GM19395 (cell line): ENCODE results near the gene MAGI2.
"Not testable (repeated sequence)": the region's sequence is repeated elsewhere in the genome, so short reads cannot be mapped to it uniquely, and the experiment has no call there.

Experiments used
- ATAC-seq: cut with Tn5 transposase; IDR thresholded peaks from one replicate; pipeline ENCODE4 v1.9.1; 2021; ENCODE audit warnings: mild to moderate bottlenecking, moderate library complexity; ENCODE audit not compliant: unreplicated experiment

Gene MAGI2

DNA sequence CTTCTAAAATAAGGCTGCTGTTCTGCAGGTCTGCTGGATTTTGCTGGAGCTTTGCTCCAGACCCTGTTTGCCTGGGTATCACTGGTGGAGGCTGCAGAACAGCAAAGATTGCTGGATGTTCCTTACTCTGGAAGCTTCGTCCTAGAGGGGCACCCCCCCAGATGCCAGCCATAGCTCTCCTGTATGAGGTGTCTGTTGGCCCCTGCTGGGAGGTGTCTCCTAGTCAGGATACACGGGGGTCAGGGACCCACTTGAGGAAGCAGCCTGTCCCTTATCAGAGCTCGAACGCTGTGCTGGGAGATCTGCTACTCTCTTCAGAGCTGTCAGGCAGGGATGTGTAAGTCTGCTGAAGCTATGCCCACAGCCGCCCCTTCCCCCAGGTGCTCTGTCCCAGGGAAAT, 382.3 kb downstream of the MAGI2 start:
- ATAC-seq: not testable (repeated sequence)

DNA sequence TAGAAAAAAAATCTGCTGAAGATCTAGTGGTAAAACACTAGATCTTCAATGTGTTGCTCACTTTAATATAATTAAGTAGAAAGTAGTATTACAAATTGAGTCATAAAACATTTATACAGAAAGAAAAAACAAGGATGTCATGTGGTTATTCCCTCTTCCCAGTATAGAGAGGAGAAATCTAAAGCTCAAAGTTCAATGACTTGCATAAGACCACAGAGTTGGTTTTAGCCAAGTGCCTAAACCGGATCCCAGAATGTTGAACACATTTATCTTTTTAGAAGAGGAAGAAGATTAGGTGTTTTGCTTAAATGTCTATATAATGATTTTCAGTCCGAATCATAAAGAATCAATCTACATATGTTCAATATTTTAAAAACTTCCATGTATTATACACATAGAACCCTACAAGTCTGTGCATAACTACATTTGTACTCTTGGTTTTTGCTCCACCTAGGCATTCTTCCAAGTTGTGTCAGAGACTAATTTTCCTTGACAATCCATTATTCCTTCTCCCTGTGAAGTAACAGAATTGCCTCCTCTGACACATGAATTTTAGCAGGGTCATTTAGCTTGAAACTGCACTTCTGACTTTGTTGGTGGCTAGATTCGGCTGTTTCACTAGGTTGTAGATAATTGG, 389.2 kb downstream of the MAGI2 start:
- no peak for ATAC-seq

DNA sequence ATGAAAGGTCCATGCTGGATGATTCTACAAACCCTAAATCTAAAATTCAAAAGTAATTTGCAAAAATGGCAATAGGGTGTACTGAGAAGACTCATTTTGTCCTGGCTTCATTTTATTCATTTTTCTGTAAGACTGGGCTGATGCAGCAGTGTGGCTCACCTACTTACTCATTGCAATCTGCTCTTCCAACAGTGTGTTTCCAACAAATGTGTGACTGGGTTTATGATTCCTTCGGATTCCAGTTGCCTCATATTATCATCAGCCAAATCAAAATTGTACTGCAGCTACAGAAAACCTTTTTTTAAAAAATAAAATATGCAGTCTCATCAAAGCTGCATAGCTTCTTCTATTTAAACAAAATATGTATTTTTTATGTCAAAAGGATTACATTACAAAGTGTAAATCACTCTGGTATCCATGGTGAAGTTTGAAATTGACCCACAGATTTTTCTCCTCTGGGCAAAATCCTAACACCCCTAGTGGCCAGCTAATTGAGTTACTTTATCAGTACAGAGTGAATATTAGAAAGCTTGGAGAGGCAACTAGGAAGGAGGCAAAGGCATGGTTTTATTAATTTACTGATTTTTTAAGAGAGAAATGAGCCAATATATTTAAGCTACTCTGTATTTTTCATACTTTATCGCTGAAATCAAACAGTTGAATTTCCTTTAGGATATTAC, 390.3 kb downstream of the MAGI2 start:
- no peak for ATAC-seq

DNA sequence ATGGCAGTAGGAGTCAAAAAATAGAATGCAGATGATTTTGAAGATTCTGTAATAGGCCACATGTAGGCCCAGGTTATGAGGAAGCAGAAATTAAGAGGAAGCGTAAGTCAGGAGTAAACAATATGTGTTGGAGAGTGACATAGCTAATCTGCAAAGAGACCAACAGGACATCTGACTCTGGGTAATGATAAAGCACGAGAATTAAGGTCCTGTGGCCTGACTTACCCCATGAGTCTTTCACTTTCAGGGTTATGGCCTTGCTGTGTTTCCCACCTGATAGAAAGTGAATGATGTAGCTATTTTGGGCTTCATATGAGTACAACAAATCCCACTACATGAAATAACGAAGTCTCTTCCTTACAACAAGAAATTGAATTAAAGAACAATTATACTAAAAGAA, 393.0 kb downstream of the MAGI2 start:
- ATAC-seq: no peak

DNA sequence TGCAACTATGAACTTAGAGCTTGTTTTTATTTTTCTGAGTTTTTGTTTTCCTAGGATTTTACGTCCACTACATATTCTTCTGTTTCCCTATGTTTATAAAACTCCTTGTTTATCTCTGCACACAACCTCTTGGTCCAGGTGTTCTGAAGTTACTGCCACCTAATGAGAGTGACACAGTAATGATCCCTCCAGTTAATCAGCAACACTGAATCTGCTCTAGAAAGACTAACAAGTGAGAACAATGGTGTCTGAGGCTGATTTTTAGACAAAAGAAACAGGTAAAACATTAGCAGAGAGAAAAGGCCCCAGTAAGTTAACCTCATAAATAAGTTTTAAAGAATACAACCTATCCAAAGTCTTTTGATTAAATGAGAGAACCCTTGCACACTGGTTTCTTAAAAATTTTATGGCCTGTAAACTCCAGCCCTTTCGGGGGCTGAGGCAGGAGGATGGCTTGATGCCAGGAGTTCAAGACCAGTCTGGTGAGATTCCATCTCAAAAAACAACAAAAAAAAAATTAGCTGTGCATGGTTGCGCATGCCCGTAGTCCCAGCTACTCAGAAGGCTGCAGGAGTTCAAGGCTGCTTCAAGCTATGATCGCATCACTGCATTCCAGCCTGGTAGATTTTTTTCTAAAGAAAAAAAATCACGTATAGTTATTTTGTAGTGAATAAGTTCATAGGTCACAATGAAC, 397.6 kb downstream of the MAGI2 start:
- no peak for ATAC-seq

DNA sequence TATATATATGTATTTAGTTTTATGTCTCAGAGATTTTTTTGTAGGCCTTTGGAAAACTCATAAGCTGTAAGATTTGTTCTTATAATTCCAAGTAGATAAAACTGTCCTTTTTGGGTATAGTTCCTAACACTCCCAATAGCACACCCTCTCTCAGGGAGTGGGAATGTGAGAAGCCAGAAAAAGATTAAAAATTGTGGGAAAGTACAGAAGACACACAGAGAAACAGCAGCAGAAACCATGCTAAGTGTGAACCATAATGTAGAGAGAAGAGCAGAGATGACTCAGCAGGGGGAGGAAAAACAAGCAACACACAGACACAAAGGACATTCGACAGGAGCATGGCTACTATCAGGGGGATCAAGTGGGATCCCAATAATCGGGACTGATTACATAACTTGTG, 401.6 kb downstream of the MAGI2 start:
- no peak for ATAC-seq

DNA sequence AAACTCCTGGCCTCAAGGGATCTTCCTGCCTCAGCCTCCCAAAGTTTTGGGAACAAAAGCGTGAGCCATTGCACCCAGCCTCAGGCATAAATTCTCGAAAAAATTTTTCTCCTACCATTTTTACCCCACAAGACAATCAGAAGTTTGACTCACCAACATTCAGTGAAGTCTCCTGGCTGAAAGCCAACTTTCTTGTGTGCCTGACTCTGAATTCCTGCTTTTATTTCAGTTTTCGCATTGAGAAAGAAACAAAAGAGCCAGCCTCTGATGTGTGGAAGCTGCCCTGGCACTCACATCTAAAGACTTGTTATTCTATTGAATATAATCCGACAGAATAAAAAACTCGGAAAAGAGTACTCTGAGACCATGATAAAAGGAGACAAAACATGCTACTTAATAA, 402.9 kb downstream of the MAGI2 start:
- ATAC-seq: no peak

DNA sequence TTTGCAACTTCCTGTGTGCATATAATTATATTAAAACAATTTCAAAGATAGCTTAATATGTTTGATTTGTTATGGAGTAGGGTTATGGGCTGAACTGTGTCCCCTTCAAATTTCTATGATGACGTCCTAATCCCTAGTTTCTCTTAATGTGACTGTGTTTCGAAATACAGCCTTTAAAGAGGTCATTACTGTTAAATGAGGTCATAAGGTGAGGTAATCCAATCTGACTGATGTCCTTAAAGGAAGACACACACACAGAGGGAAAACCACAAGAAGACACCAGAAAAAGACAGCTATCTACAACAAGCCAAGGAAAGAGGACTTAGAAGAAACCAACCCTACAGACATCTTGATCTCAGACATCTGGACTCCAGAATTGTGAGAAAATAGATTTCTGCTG, 407.4 kb downstream of the MAGI2 start:
- ATAC-seq: no peak

DNA sequence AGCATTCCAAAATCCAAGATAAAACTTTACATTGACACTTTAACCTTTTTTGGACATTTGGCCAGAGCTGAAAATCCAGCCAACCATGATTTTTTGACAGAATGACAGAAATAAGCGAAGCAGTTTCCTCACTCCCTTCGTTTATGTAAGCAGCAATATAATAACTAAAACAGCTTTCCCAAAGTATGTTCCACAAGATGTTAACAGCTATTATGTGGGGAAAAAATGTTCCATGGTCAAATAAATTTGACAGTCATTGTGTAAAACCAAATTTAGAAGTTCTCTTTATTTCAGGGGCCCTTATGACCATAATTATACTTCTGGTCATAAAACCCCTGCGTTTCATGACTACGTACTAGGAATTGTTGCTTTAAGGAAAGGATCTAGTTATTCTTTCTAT, 416.5 kb downstream of the MAGI2 start:
- ATAC-seq: no peak

DNA sequence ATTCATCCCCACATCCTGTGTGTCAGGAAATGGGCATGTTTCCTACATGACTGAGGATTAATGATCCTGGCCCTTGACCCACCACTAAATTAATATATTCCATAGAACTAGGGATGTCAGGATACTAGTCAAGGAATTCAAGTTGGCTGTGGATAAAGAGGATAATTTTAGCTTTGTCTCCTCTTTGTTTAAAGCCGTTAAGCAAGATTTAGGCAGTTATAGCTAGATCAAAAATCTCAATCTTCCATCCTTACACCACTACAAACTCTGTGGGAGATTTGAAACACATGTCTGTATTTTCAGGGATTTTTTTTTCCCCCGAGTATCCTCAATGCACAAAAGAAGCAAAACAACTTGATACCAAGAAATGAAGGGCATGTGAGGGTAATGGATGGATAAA, 417.1 kb downstream of the MAGI2 start:
- no peak for ATAC-seq

DNA sequence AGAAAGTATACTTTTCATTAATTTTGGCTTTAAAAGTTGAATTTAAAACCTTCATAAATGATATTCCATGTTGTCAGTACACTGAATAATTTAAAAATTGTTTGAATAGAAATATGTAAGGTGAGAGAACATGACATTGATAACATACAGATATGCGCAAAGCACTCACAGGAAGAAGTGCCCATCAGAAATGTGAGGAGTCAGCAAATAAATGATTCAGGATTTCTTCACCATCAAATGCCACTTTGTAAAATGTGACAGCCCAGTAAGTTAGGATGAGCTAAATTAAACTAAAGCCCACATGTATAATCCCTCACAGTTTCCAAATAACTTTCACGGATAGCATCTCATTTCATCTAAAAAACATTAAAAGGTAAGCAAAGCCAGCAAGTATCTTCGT, 417.6 kb downstream of the MAGI2 start:
- ATAC-seq: no peak

DNA sequence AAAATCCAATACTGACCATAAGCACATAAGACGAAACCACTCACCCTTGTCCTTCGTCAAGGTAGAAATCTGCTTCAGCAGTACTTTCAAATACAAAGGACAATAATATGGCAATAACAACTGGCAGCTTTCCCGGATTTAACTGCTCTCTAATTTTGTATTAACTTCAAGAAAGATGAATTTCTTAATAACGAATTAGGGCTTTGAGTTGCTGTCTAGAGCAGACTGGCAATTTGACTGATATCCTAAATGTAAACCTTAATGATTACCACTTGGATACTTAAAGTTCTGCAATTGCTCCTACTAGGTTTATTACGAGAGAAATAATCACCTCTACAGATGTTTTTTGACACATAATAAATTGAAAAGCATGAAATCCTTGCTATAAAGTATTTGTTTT, 418.7 kb downstream of the MAGI2 start:
- ATAC-seq: no peak

DNA sequence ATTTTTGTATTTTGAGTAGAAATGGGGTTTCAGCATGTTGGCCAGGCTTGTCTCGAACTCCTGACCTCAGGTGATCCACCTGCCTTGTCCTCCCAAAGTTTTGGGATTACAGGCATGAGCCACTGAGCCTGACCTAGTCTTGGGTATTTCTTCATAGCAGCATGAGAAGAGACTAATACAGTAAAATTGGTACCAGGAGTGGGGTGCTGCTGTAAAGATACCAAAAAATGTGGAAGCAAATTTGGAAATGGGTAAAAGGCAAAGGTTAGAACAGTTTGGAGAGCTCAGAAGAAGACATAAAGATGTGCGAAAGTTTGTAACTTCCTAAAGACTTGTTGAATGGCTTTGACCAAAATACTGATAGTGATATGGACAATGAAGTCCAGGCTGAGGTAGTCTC, 433.8 kb downstream of the MAGI2 start:
- not testable (repeated sequence) for ATAC-seq

DNA sequence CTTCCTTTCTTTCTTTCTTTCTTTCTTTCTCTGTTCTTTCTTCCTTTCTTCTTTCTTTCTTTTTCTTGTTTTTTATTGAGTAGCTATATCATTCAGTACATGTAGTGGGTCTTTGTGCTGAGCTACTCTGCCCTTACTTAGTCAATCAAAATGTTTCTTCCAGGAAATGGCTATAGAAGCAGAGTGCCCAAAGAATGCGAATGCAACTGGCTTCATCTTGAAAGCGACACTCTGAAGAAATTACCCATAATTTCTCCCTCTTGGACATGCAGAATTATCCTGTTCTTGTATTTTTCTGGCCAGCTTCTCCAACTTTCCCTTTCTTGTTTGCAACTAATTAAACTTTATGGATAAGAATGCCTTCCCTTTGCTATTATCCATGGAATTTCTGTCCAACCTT, 441.5 kb downstream of the MAGI2 start:
- no peak for ATAC-seq

DNA sequence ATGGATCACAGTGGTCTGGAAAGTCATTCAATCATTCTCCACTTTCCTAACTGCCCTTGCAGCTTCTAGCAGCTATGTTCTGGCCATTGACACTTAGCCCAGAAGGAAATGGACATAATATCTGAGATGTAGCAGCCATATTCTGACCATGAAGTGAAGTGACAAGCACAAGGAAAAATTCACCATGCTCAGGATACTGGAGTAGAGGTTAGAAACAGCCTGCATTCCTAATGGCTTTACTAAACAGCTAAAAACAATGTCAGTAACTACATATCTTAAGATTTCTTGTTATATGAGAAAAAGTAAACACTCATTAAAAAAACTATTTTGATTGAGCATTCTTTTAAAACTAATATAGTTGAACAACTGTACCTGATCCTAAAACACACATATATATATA, 443.8 kb downstream of the MAGI2 start:
- ATAC-seq: no peak

DNA sequence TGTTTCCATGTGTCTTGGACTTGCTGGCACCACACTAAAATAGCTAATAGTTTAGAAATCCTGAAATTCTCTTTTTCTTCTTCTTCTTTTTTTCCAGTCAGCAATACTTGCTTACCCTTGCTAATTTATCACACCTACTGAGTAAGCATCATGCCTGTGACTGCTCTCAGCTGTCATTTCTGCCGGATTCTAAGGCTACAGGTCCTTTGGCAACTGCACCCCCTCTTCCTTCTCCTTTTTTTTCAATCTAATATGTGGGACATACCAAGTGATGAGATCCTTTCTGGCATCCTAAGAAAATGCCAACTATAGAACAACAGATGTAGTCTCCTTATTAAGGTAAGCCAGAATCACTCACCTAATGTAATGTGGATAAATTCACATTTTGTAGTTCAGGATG, 444.7 kb downstream of the MAGI2 start:
- ATAC-seq: no peak

DNA sequence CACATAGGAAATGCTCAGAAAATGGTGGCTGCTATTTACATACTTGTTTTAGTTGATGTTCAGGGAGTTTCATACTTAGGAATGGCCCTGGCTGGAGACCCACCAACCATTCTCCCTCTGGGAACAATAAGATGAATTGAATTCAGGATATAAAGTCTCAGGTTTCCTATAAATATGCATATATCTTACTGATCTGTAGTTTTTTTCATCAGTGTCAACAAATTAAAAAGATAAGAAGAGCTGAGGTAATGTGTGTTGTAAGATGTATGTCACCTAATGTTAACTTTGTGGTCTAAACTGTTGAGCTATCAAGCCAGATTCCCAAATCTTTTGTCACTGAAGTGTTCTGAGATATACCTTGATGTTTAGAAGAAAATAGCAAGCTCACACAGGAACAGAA, 457.5 kb downstream of the MAGI2 start:
- no peak for ATAC-seq

DNA sequence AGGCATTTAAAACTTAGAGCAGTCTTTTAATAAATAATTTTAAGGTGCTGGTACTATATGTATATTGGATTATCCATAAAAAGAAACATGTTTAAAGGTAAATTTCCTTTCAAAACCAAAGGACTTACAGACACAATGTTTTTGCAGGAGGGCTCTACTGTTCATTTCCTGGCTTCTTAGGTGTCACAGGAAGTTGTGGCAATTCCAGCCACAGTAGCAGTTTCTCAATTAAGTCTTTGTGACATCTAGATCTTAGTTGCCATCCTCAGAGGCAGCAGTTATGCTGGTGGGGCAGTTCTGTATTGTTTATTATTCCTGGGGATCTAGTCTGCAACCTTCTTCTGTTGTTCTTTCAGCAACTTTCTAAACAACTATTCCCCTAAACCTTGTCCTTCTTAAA, 460.1 kb downstream of the MAGI2 start:
- ATAC-seq: no peak

DNA sequence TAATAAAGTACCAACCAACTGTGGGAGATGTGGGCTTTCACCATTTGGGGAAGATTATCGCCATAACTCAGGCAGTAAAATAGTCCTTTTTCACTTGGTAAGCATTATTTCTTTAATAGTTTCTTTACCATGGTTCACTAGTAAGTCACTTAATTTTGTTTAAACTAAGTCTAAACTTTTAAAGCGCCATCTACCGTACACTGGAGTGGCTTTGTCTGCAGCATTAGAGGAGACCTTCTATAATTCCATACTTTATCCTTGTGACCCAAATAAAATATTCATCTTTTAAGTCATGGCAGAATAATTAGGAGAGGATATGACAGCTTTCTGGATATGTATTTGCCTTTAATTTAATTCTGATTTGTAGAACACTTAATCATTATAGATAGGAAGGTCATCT, 468.0 kb downstream of the MAGI2 start:
- no peak for ATAC-seq

DNA sequence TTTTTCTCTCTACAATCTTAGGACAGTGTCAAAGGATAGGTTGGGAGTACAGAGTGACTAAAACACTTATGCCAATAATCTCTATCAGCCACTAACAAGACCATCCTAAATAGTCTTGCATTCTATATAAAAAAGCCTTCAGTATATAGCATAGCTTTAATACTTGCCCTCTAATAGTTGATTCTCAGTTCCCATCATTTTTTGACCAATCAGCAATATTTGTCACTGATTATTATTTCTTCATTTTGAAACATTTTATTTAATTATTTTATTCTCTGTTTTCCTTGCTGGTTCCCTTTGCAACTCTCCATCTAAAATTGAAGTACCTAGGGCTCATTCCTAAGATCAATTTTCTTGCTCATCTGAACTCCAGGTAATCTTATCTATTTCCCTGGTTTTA, 470.0 kb downstream of the MAGI2 start:
- no peak for ATAC-seq

DNA sequence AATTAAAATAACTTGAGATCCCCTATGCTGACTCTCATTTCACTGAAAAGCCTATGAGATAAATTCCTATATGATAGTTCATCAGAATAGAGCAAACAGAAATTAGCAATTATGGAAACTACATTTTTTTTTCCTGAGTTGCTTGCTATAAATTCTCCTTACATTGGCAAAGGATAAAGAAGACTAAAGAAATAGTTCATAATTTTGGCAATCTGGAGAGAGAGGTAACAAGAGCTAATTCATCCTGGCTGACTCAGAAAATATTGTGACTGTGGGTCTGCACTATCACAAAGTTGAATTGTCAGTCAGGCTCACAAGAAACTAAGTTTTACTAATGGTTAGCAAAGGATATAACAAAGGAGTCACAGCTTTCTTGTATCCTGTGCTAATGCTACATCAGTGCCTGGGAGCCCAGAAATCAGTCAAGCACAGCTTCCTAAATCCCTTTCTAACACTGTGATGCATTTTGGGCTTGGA, 483.0 kb downstream of the MAGI2 start:
- no peak for ATAC-seq

DNA sequence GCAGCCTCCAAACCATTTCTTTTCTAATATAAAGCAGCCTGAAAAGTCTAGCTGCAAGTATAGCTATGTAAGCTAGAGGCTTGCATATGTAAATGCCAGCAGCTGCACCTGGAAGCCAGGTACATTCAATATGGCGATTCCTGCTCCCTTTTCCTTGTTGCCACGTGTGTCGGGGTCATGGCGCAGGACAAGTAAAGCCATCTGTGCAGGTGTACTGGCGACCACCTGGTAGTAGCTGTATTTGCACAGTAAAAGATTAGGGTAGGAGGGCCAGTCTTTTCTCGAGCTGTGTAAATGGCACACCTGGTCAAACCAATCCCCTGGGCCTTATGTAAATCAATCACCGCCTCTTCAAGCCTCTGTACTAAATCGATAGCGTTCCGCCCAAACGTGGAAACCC, 484.5 kb downstream of the MAGI2 start:
- ATAC-seq: no peak
